Heart left ventricle (tissue), 16 donors: ENCODE data around the gene CTRB1. TPM values are rescaled to one million over a fixed set of nuclear protein-coding genes. Genes with fewer than 3 reads are reported as not detected.

ENCODE experiments used
- ATAC-seq, 4 donors: fragments of 200-7000 bp; cut with Tn5 transposase; one replicate each; pipeline ENCODE4 v1.9.1; 2020 to 2022; ENCODE audit warnings: moderate library complexity in 4 of 4, mild to moderate bottlenecking in 3 of 4, moderate number of reproducible peaks in 1 of 4
- DNase-seq, 5 donors: peaks; one replicate each; pipeline ENCODE4 v3.0.0-alpha.2; 2020
- H3K27ac ChIP-seq, 12 donors: fragments of 200-600 bp; sonication (generic) in 4 of 12; one replicate each; pipeline versions ENCODE4 v1.5.0 to v1.8.0; 2016 to 2022; ENCODE audit warnings: mild to moderate bottlenecking in 2 of 12
- H3K27me3 ChIP-seq, 9 donors: fragments of 200-600 bp; sonication (generic) in 2 of 9; one replicate each; pipeline versions ENCODE4 v1.5.1 to v1.8.0; 2016 to 2022; ENCODE audit warnings: mild to moderate bottlenecking in 3 of 9
- H3K36me3 ChIP-seq, 9 donors: fragments of 200-600 bp; sonication (generic) in 2 of 9; one replicate each; pipeline versions ENCODE4 v1.5.0 to v1.8.0; 2018 to 2022; ENCODE audit warnings: mild to moderate bottlenecking in 2 of 9
- H3K4me1 ChIP-seq, 12 donors: fragments of 200-600 bp; sonication (generic) in 4 of 12; one replicate each; pipeline versions ENCODE4 v1.5.0 to v1.8.0; 2016 to 2022; ENCODE audit warnings: mild to moderate bottlenecking in 3 of 12
- H3K4me3 ChIP-seq, 12 donors: fragments of 200-600 bp; sonication (generic) in 4 of 12; one replicate each; pipeline versions ENCODE4 v1.5.0 to v1.8.0; 2017 to 2022; ENCODE audit warnings: mild to moderate bottlenecking in 9 of 12, moderate library complexity in 4 of 12
- H3K9me3 ChIP-seq, 12 donors: fragments of 200-600 bp; sonication (generic) in 4 of 12; one replicate each; pipeline versions ENCODE4 v1.5.0 to v1.8.0; 2016 to 2022; ENCODE audit warnings: mild to moderate bottlenecking in 1 of 12
- CTCF ChIP-seq, 12 donors: fragments of 200-600 bp; sonication (generic) in 4 of 12; IDR thresholded peaks; one replicate each; pipeline versions ENCODE4 v1.5.0 to v1.8.0; 2018 to 2022; ENCODE audit warnings: antibody characterized with exemption in 12 of 12, mild to moderate bottlenecking in 5 of 12
- POLR2A ChIP-seq, 2 donors: fragments of 450-650 bp; IDR thresholded peaks; one replicate each; pipeline ENCODE4 v1.6.1; 2017; ENCODE audit warnings: antibody characterized with exemption in 2 of 2, mild to moderate bottlenecking in 2 of 2, moderate library complexity in 2 of 2
- WGBS, 4 donors: extraction: QIAGEN DNeasy Blood & Tissue Kit in 2 of 4; methylation state at CpG; one replicate each; pipeline versions ENCODE4 v1.1.5 to v1.1.7; 2013 to 2018; 5-methylcytosine and 5-hydroxymethylcytosine counted together
- intact Hi-C, 10 donors: fragments of 100-400 bp; cut with DNase I; formaldehyde crosslinking; loops; one replicate each; pipeline versions ENCODE4 v1.11.1 to v1.14.2; 2022
- polyA plus RNA-seq, 2 donors: library from polyadenylated mRNA; stranded (reverse); fragments of 200-250 nt; gene quantifications; one replicate each; pipeline ENCODE4 v1.2.3, GENCODE V29; 2013
- total RNA-seq, 9 donors: library from RNA; depleted of rRNA in 2 of 9; stranded (reverse); fragments of >200 nt in 2 of 9; fragmentation: NEBNext Ultra II Directional in 3 of 9; extraction: Animal tissue kit (Norgen Biotek cat#: 25700) in 3 of 9; gene quantifications; one replicate each; pipeline versions ENCODE4 v1.1.0 to v1.2.4, GENCODE V29; 2016 to 2023
- donor health status: ischemic (EF 13 %, LVEDD 7.1; RV severe dilation, severe dysfunction).
- donor health status: healthy with polysubstance abuse.
- donor health status: DM: no; HTN: yes; CAD: no.
- donor health status: DM: no; HTN: no; CAD: no.
- donor health status: ischemic (EF 25% LVEDD 6.9; RV normal size, moderate dysfunction).
- donor health status: ischemic (EF 25% LVEDD 5.7; RV mildly dilated, moderate dysfunction).
- donor health status: healthy.
- donor health status: DM: yes; HTN: yes; CAD: no.
- donor health status: ischemic (EF 35%, LVEDD 5.7; RV mildly dilated, moderate dysfunction).
- donor health status: nonischemic (EF 11% LVEDD 7.7; RV severe dilation, severe dysfunction).
- donor health status: DM: yes; HTN: yes; CAD: no.
- donor health status: PGD.
- donor health status: ischemic (EF 29% LVEDD 5.4; RV normal size, mild dysfunction).
- donor health status: nonischemic (EF 23%, LVEDD 6.1; RV moderate dilation, normal function).

CTRB1 gene
- total and polyA plus RNA-seq, 11 donors: 0.64 to 3.7 (median 2.5) TPM; not detected in 5

- peaks cover 47 to 98% (median 84%) of the 10 kb centered on the region in 12 donors for H3K4me1 ChIP-seq
- TF ChIP-seq CTCF (IDR thresholded peaks at IDR 0.05): no peak
- no peak for TF ChIP-seq POLR2A (IDR thresholded peaks at IDR 0.05)
- H3K9me3 ChIP-seq: no peaks in the 10 kb centered on the region
- DNase-seq (no peak), ATAC-seq (no peak)
- H3K27ac ChIP-seq: no peak overlapping the region
- no peak overlapping the region for H3K4me3 ChIP-seq
- intact Hi-C loops: loop anchor here in 2 of 10 donors (10.0 kb wide), 1 partner anchor 46 kb away; no protein-coding TSS in a partner anchor
- peaks cover 0 to 16% (median 0%) of the 10 kb centered on the region in 9 donors for H3K27me3 ChIP-seq
- 62 to 69% (median 65%) methylated on average over 6 of the region's 6 CpGs for WGBS, 4 donors
- H3K36me3 ChIP-seq: peaks cover 0 to 5% (median 0%) of the 10 kb centered on the region in 9 donors
Observed at GRCh38 chr16:75258807-75259141, 40.0 kb downstream of the CTRB1 start.

GRCh38 chr16:75260851-75261589, 42.2 kb downstream of the CTRB1 start:
- Histone ChIP-seq H3K36me3 (peaks cover 0 to 5% (median 0%) of the 10 kb centered on the region in 9 donors), H3K4me3 (no peak overlapping the region), H3K4me1 (peaks cover 41 to 88% (median 73%) of the 10 kb centered on the region in 12 donors), H3K27ac (peak overlapping the region in 3 of 12 donors; percentile 15 to 38 (median 31)), H3K27me3 (peaks cover 0 to 39% (median 0%) of the 10 kb centered on the region in 9 donors), H3K9me3 (no peaks in the 10 kb centered on the region)
- intact Hi-C loops: loop anchor here in 2 of 10 donors (5.0 kb wide), 1 partner anchor 46 kb away; no protein-coding TSS in a partner anchor
- DNase-seq (no peak), ATAC-seq (no peak)
- TF ChIP-seq CTCF (IDR thresholded peaks at IDR 0.05) (no peak), POLR2A (IDR thresholded peaks at IDR 0.05) (no peak)
- 69 to 73% (median 72%) methylated on average over 6 to 10 of the region's 10 CpGs for WGBS, 4 donors

GRCh38 chr16:75261590-75262078, 42.8 kb downstream of the CTRB1 start:
- DNase-seq: peak in 1 of 5 donors; percentile 70
- intact Hi-C loops: loop anchor here in 2 of 10 donors (5.0 kb wide), 1 partner anchor 46 kb away; no protein-coding TSS in a partner anchor
- peaks cover 0 to 45% (median 0%) of the 10 kb centered on the region in 9 donors for H3K27me3 ChIP-seq
- TF ChIP-seq POLR2A (IDR thresholded peaks at IDR 0.05): no peak
- TF ChIP-seq CTCF (IDR thresholded peaks at IDR 0.05): no peak
- H3K4me3 ChIP-seq: no peak overlapping the region
- peaks cover 0 to 5% (median 0%) of the 10 kb centered on the region in 9 donors for H3K36me3 ChIP-seq
- peaks cover 41 to 88% (median 72%) of the 10 kb centered on the region in 12 donors for H3K4me1 ChIP-seq
- no peaks in the 10 kb centered on the region for H3K9me3 ChIP-seq
- H3K27ac ChIP-seq: peak overlapping the region in 6 of 12 donors; percentile 15 to 98 (median 66)
- ATAC-seq: no peak
- WGBS, 4 donors: 88 to 100% (median 90%) methylated on average over 2 to 3 of the region's 3 CpGs
